NCI-H82 treated with DMSO at 0.1 percent for 48 hours (cell line): Measurements from ENCODE around the gene RNASEH1.
"Not testable (repeated sequence)": the region's sequence is repeated elsewhere in the genome, so short reads cannot be mapped to it uniquely, and the experiment has no call there.

ENCODE experiments used
- DNase-seq: peaks from one replicate; lab custom pipeline; 2025; ENCODE audit not compliant: unreplicated experiment; lab: John Stamatoyannopoulos, UW

Gene RNASEH1

GRCh38 chr2:3522961-3523421 lies 35.1 kb downstream of the RNASEH1 start:
- DNase-seq, result peak; percentile 58

- DNase-seq, result no peak
Observed at GRCh38 chr2:3520591-3520990, 37.5 kb downstream of the RNASEH1 start.

- peak; percentile 64 for DNase-seq
Observed at GRCh38 chr2:3519255-3520205, 38.6 kb downstream of the RNASEH1 start, which contains the start of gene ADI1. TSS of gene ADI1 (minus strand) at chr2:3519531. CDS start at chr2:3519487, 44 bp downstream.

- peak; percentile 89 for DNase-seq
Observed at GRCh38 chr2:3518496-3519254, 39.5 kb downstream of the RNASEH1 start.

- no peak for DNase-seq
Observed at GRCh38 chr2:3517948-3518495, 40.1 kb downstream of the RNASEH1 start.

- no peak for DNase-seq
Observed at GRCh38 chr2:3516831-3517230, 41.3 kb downstream of the RNASEH1 start.

- DNase-seq, result not testable (repeated sequence)
Observed at GRCh38 chr2:3515438-3515837, 42.7 kb downstream of the RNASEH1 start.

- DNase-seq, result no peak
Observed at GRCh38 chr2:3513026-3513810, 44.9 kb downstream of the RNASEH1 start.

- no peak for DNase-seq
Observed at GRCh38 chr2:3512086-3512485, 46.0 kb downstream of the RNASEH1 start.

GRCh38 chr2:3505771-3506170 lies 52.4 kb downstream of the RNASEH1 start:
- peak; percentile 90 for DNase-seq

GRCh38 chr2:3504741-3505140 lies 53.4 kb downstream of the RNASEH1 start:
- no peak for DNase-seq

- DNase-seq, result no peak
Observed at GRCh38 chr2:3503483-3503882, 54.6 kb downstream of the RNASEH1 start.

GRCh38 chr2:3503046-3503445 lies 55.1 kb downstream of the RNASEH1 start:
- DNase-seq, result no peak

- DNase-seq, result no peak
Observed at GRCh38 chr2:3500326-3500899, 57.7 kb downstream of the RNASEH1 start.

GRCh38 chr2:3498783-3499394 lies 59.2 kb downstream of the RNASEH1 start:
- no peak for DNase-seq

- DNase-seq, result not testable (repeated sequence)
Observed at GRCh38 chr2:3496708-3497080, 61.4 kb downstream of the RNASEH1 start.
